Measurements from ENCODE around the gene ATL3.
"Not testable (repeated sequence)": the region's sequence is repeated elsewhere in the genome, so short reads cannot be mapped to it uniquely, and the experiment has no call there.

Gene ATL3

GRCh38 chr11:63671322-63672155, at the start of gene ATL3:
ATL3 (minus strand) TSS chr11:63671376; CDS start chr11:63671335, 41 bp downstream.
- DNase-seq = peak; percentile 97

GRCh38 chr11:63720611-63721010, 49.4 kb upstream of the ATL3 start:
- DNase-seq = no peak

- DNase-seq = no peak
Observed at GRCh38 chr11:63719987-63720386, 48.8 kb upstream of the ATL3 start.

GRCh38 chr11:63719001-63719400, 47.8 kb upstream of the ATL3 start:
- no peak for DNase-seq

GRCh38 chr11:63716046-63716445, 44.9 kb upstream of the ATL3 start:
- no peak for DNase-seq

GRCh38 chr11:63713766-63714165, 42.6 kb upstream of the ATL3 start:
- DNase-seq = no peak

- no peak for DNase-seq
Observed at GRCh38 chr11:63711838-63712237, 40.7 kb upstream of the ATL3 start.

- DNase-seq = no peak
Observed at GRCh38 chr11:63710476-63711217, 39.5 kb upstream of the ATL3 start.

GRCh38 chr11:63709336-63709884, 38.2 kb upstream of the ATL3 start:
- DNase-seq = no peak

GRCh38 chr11:63708764-63709163, 37.6 kb upstream of the ATL3 start:
- no peak for DNase-seq

GRCh38 chr11:63705526-63705925, 34.4 kb upstream of the ATL3 start:
- no peak for DNase-seq

GRCh38 chr11:63699896-63700295, 28.7 kb upstream of the ATL3 start:
- DNase-seq = no peak

GRCh38 chr11:63698976-63699733, 28.0 kb upstream of the ATL3 start:
- no peak for DNase-seq

- DNase-seq = no peak
Observed at GRCh38 chr11:63694596-63694995, 23.4 kb upstream of the ATL3 start.

GRCh38 chr11:63687845-63688244, 16.7 kb upstream of the ATL3 start:
- DNase-seq = no peak

- DNase-seq = no peak
Observed at GRCh38 chr11:63686926-63687325, 15.8 kb upstream of the ATL3 start.

GRCh38 chr11:63685158-63685721, 14.1 kb upstream of the ATL3 start:
- DNase-seq = not testable (repeated sequence)

- DNase-seq = no peak
Observed at GRCh38 chr11:63683133-63683991, 12.2 kb upstream of the ATL3 start.

GRCh38 chr11:63682066-63683021, 11.2 kb upstream of the ATL3 start:
- peak; percentile 65 for DNase-seq

- peak; percentile 97 for DNase-seq
Observed at GRCh38 chr11:63681321-63682065, 10.3 kb upstream of the ATL3 start, which contains the start of gene RTN3. RTN3 (plus strand) TSS chr11:63681500; CDS start chr11:63681637, 137 bp downstream.

Measured in NCI-H1092 treated with DMSO at 0.1 percent for 48 hours (cell line).